ENCODE results near the gene SLC5A8. TPM values are rescaled to one million over a fixed set of nuclear protein-coding genes. Genes with fewer than 3 reads are reported as not detected.

The SLC5A8 gene
- total RNA-seq, 2 experiments from 2014 or later = not detected

DNA sequence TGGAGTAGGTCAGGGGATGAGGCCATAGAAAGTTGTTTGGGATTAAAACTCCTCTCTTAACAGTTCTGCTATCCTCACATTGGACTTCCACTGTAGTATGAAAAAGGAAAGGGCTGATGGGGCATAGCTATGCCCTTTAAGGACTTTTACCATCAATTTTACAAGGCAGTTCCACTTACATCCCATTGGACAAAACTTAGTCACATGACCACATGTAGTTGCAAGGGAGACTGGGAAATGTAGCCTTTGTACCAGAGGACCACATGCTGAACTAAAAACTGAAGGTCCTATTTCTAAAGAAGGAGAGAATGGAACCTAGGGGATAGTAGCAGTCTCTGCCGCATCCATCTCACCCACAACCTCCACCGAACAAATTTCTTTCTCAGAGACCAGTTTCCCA is 6.8 kb upstream of the SLC5A8 start:
- DNase-seq (no peak), ATAC-seq (ENCODE audit: poor library complexity) (no peak)
- Mint-ChIP-seq H3K27me3 (peaks cover 21% of the 10 kb centered on the region), H3K27ac (no peak overlapping the region), H3K4me1 (ENCODE audit: low read depth) (no peaks in the 10 kb centered on the region), H3K9me3 (no peaks in the 10 kb centered on the region), H3K4me3 (no peak overlapping the region), H3K36me3 (ENCODE audit: low read depth) (no peaks in the 10 kb centered on the region)
- ChIA-PET POLR2A (no interaction called here), CTCF (no interaction called here)
- Histone ChIP-seq H3K36me3 (ENCODE audit: insufficient read depth, low read length) (no peaks in the 10 kb centered on the region), H3K27ac (ENCODE audit: low read depth in 1 of 2, low read length in 2 of 2) (no peak overlapping the region), H3K27me3 (ENCODE audit: control insufficient read depth in 1 of 2, insufficient read depth in 2 of 2, low read length in 2 of 2) (no peaks in the 10 kb centered on the region), H3K9me3 (ENCODE audit: control insufficient read depth in 1 of 2, insufficient read depth in 1 of 2, low read length in 2 of 2) (peaks cover 0 to 6% of the 10 kb centered on the region in 2 experiments), H3K4me1 (ENCODE audit: insufficient read depth, low read length) (no peaks in the 10 kb centered on the region), H3K4me3 (ENCODE audit: low read length) (no peak overlapping the region)
- TF ChIP-seq, protein P1, sequence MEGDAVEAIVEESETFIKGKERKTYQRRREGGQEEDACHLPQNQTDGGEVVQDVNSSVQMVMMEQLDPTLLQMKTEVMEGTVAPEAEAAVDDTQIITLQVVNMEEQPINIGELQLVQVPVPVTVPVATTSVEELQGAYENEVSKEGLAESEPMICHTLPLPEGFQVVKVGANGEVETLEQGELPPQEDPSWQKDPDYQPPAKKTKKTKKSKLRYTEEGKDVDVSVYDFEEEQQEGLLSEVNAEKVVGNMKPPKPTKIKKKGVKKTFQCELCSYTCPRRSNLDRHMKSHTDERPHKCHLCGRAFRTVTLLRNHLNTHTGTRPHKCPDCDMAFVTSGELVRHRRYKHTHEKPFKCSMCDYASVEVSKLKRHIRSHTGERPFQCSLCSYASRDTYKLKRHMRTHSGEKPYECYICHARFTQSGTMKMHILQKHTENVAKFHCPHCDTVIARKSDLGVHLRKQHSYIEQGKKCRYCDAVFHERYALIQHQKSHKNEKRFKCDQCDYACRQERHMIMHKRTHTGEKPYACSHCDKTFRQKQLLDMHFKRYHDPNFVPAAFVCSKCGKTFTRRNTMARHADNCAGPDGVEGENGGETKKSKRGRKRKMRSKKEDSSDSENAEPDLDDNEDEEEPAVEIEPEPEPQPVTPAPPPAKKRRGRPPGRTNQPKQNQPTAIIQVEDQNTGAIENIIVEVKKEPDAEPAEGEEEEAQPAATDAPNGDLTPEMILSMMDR (IDR thresholded peaks at IDR 0.05) = no peak
- intact Hi-C loops (cut with DNase I, micrococcal nuclease) = no loop called here

DNA sequence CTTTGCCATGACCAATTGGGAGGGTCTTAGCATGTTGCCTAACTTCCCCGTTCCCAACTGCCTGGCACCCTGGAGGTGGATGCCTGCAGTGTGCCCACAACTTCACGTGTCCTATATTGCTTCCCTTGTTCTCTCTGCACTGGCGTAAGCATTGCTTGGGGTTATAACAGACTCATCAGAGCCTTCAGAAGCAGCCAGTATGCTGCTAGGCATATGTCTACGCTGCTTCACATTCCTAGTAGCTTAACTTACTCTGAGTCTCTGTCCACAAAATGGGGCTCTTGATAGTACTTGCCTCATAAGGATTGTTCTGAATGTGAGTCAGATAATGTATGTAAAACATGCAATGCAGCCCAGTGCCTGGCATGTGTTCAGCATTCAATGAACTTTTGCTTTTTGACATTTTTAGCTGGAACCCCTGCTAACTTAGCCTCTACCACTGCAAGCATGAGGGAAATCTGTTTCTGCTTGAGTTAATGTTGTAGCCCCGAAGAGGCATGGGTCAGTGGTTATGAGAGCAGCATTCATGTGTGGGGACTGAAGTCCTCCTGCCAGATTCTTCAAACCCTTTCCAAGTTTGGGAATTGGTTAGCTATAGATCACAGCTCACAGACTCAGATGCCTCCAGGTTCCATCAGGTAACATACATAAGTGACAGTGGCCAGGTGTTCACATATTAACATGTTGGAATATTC is 2.8 kb downstream of the SLC5A8 start:
- Mint-ChIP-seq H3K4me1 (ENCODE audit: low read depth) (no peaks in the 10 kb centered on the region), H3K9me3 (no peaks in the 10 kb centered on the region), H3K27ac (no peak overlapping the region), H3K4me3 (no peak overlapping the region), H3K27me3 (peaks cover 57% of the 10 kb centered on the region), H3K36me3 (ENCODE audit: low read depth) (no peaks in the 10 kb centered on the region)
- Histone ChIP-seq H3K4me3 (ENCODE audit: low read length) (no peak overlapping the region), H3K27me3 (ENCODE audit: control insufficient read depth in 1 of 2, insufficient read depth in 2 of 2, low read length in 2 of 2) (peaks cover 13 to 21% of the 10 kb centered on the region in 2 experiments), H3K27ac (ENCODE audit: low read depth in 1 of 2, low read length in 2 of 2) (no peak overlapping the region), H3K36me3 (ENCODE audit: insufficient read depth, low read length) (no peaks in the 10 kb centered on the region), H3K9me3 (ENCODE audit: control insufficient read depth in 1 of 2, insufficient read depth in 1 of 2, low read length in 2 of 2) (peaks cover 0 to 10% of the 10 kb centered on the region in 2 experiments), H3K4me1 (ENCODE audit: insufficient read depth, low read length) (no peaks in the 10 kb centered on the region)
- ChIA-PET POLR2A (no interaction called here), CTCF (no interaction called here)
- ATAC-seq (ENCODE audit: poor library complexity) (no peak), DNase-seq (no peak)
- TF ChIP-seq, protein P1 (IDR thresholded peaks at IDR 0.05) = no peak
- intact Hi-C loops (cut with DNase I, micrococcal nuclease) = no loop called here

- Mint-ChIP-seq H3K4me1 (ENCODE audit: low read depth) (no peaks in the 10 kb centered on the region), H3K4me3 (no peak overlapping the region), H3K27me3 (peaks cover 39% of the 10 kb centered on the region), H3K36me3 (ENCODE audit: low read depth) (no peaks in the 10 kb centered on the region), H3K9me3 (no peaks in the 10 kb centered on the region), H3K27ac (no peak overlapping the region)
- Histone ChIP-seq H3K4me1 (ENCODE audit: insufficient read depth, low read length) (no peaks in the 10 kb centered on the region), H3K9me3 (ENCODE audit: control insufficient read depth in 1 of 2, insufficient read depth in 1 of 2, low read length in 2 of 2) (peaks cover 0 to 6% of the 10 kb centered on the region in 2 experiments), H3K27me3 (ENCODE audit: control insufficient read depth in 1 of 2, insufficient read depth in 2 of 2, low read length in 2 of 2) (peaks cover 9 to 16% of the 10 kb centered on the region in 2 experiments), H3K4me3 (ENCODE audit: low read length) (no peak overlapping the region), H3K27ac (ENCODE audit: low read depth in 1 of 2, low read length in 2 of 2) (no peak overlapping the region), H3K36me3 (ENCODE audit: insufficient read depth, low read length) (no peaks in the 10 kb centered on the region)
- CTCF ChIA-PET = no interaction called here
- POLR2A ChIA-PET = interaction anchor here (0.6 kb wide), 1 partner anchor 1259 kb away, joined by 4 read pairs; no protein-coding TSS in a partner anchor
- no peak for DNase-seq
- TF ChIP-seq, protein P1 (IDR thresholded peaks at IDR 0.05) = no peak
- ATAC-seq (ENCODE audit: poor library complexity) = no peak
- intact Hi-C loops (cut with DNase I, micrococcal nuclease) = no loop called here
Observed at GRCh38 chr12:101204602-101205304, 5.3 kb downstream of the SLC5A8 start.

Measured in CD4-positive, alpha-beta T cell (primary cell).